IPS-20b (cell line): Measurements from ENCODE around the gene SLC26A9.
"Not testable (repeated sequence)": the region's sequence is repeated elsewhere in the genome, so short reads cannot be mapped to it uniquely, and the experiment has no call there.

Experiments
- H3K27ac ChIP-seq: one replicate; pipeline ENCODE4 v1.5.1; 2013; ENCODE audit warnings: low read length
- H3K27me3 ChIP-seq: 2 replicates; pipeline ENCODE4 v1.6.1; 2013; ENCODE audit warnings: mild to moderate bottlenecking, low read length, inconsistent platforms; ENCODE audit not compliant: insufficient read depth
- H3K36me3 ChIP-seq: 2 replicates; pipeline ENCODE4 v1.6.1; 2013; ENCODE audit warnings: low read depth, mild to moderate bottlenecking, inconsistent platforms, low read length, moderate library complexity; ENCODE audit not compliant: insufficient read depth
- H3K4me1 ChIP-seq: 2 replicates; pipeline ENCODE4 v1.6.1; 2013; ENCODE audit warnings: mild to moderate bottlenecking, control low read depth, inconsistent platforms, low read length, moderate library complexity; ENCODE audit not compliant: insufficient read depth
- H3K4me3 ChIP-seq: 2 replicates; pipeline ENCODE4 v1.5.1; 2013; ENCODE audit warnings: mild to moderate bottlenecking, low read length, inconsistent platforms
- H3K9ac ChIP-seq: 2 replicates; pipeline ENCODE4 v1.6.1; 2013; ENCODE audit warnings: low read depth, mild to moderate bottlenecking, inconsistent platforms, low read length, moderate library complexity
- H3K9me3 ChIP-seq: 2 replicates; pipeline ENCODE4 v1.6.1; 2013; ENCODE audit warnings: mild to moderate bottlenecking, low read depth, low read length, inconsistent platforms; ENCODE audit not compliant: insufficient read depth

The SLC26A9 gene

DNA sequence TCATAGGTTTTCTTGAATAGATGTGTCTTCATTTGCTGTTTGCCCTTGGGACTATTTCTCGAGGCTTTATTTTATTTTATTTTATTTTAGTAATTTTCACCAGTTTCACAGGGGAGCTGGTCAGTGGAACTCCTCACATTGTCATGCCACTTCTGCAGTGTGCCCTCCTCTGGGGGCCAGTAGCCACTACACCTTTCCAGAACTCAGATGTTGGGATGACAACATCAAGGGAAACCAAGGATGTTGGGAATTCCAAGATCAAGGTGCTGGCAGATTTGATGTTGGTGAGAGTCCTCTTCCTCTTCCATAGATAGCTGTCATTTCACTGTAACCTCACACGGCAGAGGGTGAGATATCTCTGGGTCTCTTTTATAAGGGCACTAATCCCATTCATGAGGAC is 35.5 kb downstream of the SLC26A9 start:
- Histone ChIP-seq H3K9ac (no peak overlapping the region), H3K27ac (no peak overlapping the region), H3K27me3 (no peaks in the 10 kb centered on the region), H3K36me3 (no peaks in the 10 kb centered on the region), H3K9me3 (no peaks in the 10 kb centered on the region), H3K4me3 (no peak overlapping the region), H3K4me1 (no peaks in the 10 kb centered on the region)

DNA sequence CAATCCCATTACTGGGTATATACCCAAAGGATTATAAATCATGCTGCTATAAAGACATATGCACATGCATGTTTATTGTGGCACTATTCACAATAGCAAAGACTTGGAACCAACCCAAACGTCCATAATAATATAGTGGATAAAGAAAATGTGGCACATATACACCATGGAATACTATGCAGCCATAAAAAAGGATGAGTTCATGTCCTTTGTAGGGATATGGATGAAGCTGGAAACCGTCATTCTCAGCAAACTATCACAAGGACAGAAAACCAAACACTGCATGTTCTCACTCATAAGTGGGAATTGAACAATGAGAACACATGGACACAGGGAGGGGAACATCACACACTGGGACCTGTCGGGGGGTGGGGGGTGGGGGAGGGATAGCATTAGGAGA is 38.2 kb downstream of the SLC26A9 start:
- not testable (repeated sequence) for H3K27me3 ChIP-seq, H3K36me3 ChIP-seq, H3K9ac ChIP-seq, H3K4me3 ChIP-seq, H3K4me1 ChIP-seq, H3K9me3 ChIP-seq, H3K27ac ChIP-seq

DNA sequence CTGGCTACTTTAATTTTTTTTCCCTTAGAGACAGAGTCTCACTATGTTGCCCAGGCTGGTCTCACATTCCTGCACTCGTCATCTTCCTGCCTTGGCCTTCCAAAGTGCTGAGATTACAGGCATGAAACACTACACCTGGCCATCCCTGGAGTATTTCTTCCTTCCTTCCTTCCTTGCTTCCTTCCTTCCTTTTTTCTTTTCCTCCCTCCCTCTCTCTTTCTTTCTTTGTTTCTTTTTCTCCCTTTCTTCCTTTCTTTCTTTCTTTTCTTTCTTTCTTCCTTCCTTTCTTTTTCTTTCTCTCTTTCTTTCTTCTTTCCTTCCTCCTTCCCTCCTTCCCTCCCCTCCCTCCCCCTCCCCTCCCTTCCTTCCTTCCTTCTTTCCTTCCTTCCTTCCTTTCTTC is 46.9 kb downstream of the SLC26A9 start:
- Histone ChIP-seq H3K9me3 (peaks cover 22% of the 10 kb centered on the region), H3K27ac (no peak overlapping the region), H3K4me3 (no peak overlapping the region), H3K4me1 (no peaks in the 10 kb centered on the region), H3K9ac (no peak overlapping the region), H3K36me3 (no peaks in the 10 kb centered on the region), H3K27me3 (no peaks in the 10 kb centered on the region)

DNA sequence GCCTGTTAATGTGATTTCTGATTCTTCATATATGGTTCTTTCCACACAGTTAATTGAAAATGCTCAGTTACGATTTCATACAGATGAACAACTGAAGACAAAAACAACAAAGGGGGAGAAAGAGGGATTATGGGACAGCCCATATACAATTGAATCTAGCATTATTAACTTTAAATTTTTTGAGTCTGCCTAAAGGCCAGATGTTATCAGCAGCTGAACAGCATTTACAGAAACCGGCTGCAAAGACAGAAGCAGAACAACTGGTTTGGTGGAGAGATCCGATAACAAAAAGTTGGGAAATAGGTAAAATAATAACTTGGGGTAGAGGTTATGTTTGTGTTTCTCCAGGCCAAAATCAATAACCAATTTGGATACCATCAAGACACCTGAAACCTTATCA is 49.1 kb downstream of the SLC26A9 start:
- H3K36me3 ChIP-seq, H3K9ac ChIP-seq, H3K4me1 ChIP-seq, H3K4me3 ChIP-seq, H3K27me3 ChIP-seq, H3K27ac ChIP-seq: not testable (repeated sequence)
- H3K9me3 ChIP-seq = peaks cover 27% of the 10 kb centered on the region

DNA sequence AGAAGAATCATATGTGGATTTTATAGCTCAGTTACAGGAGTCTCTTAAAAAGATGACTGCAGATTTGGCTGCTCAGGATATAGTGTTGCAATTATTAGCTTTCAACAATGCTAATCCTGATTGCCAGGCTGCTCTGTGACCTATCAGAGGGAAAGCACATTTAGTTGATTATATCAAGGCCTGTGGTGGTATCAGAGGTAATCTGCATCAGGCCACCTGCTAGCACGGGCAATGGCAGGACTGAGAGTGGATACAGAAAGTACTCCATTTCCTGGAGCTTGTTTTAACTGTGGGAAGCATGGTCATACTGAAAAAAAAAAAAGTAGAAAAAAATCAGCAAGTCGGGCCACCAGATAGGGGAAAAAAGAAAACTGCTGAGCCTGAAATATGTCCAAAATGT is 51.1 kb downstream of the SLC26A9 start:
- H3K27me3 ChIP-seq, H3K4me1 ChIP-seq, H3K9ac ChIP-seq, H3K36me3 ChIP-seq, H3K27ac ChIP-seq, H3K4me3 ChIP-seq: not testable (repeated sequence)
- H3K9me3 ChIP-seq = peaks cover 17% of the 10 kb centered on the region

DNA sequence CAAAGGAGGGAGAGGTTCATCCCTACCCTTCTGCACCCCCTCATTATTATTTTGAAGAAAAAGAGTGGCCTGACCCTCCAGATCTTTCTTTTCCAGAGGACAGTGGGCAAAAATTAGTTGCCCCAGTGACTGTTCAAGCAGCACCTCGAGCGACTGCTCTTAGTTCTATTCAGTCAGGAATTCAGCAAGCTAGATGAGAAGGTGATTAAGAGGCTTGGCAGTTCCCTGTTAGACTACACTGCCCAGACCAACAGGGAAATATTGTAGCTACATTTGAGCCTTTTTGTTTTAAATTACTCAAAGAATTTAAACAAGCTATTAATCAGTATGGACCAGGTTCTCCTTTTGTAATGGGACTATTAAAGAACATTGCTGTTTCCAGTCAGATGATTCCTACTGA is 51.8 kb downstream of the SLC26A9 start:
- H3K36me3 ChIP-seq, H3K4me1 ChIP-seq: not testable (repeated sequence)
- H3K9me3 ChIP-seq = peaks cover 21% of the 10 kb centered on the region

DNA sequence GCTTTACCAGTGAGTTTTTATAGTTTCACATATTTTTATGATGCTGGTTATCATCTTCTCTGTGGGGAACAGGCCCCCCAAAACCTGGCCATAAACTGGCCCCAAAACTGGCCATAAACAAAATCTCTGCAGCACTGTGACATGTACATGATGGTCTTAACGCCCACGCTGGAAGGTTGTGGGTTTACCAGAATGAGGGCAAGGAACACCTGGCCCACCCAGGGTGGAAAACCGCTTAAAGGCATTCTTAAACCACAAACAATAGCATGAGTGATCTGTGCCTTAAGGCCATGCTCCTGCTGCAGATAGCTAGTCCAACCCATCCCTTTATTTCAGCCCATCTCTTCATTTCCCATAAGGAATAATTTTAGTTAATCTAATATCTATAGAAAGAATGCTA is 52.6 kb downstream of the SLC26A9 start:
- H3K9ac ChIP-seq, H3K4me1 ChIP-seq, H3K4me3 ChIP-seq, H3K27me3 ChIP-seq, H3K36me3 ChIP-seq, H3K27ac ChIP-seq: not testable (repeated sequence)
- peaks cover 14% of the 10 kb centered on the region for H3K9me3 ChIP-seq

More for the DNA sequence above, 51.8 kb downstream of the SLC26A9 start:
- not testable (repeated sequence) for H3K27me3 ChIP-seq, H3K9ac ChIP-seq, H3K27ac ChIP-seq, H3K4me3 ChIP-seq

DNA sequence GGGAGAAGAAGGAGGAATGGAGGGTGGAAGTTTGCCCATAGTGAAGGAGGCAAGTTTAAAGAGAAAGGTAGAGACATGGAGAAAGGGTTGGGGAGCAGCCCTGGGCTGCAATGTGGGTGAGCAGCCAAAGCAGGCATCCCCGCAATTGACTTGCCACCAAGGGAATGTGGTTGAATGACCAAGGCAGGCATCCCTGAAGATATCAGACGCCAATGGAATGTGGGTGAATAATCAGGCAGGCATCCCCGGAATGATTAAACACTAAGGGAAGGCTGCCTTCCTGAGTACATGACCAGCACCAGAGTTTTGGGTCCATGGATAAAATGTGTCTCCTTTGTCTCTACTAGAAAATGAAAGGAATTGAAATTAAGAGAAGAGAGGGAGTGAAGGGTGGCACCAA is 53.5 kb downstream of the SLC26A9 start:
- not testable (repeated sequence) for H3K9me3 ChIP-seq, H3K27ac ChIP-seq, H3K4me1 ChIP-seq, H3K27me3 ChIP-seq, H3K36me3 ChIP-seq, H3K4me3 ChIP-seq, H3K9ac ChIP-seq

DNA sequence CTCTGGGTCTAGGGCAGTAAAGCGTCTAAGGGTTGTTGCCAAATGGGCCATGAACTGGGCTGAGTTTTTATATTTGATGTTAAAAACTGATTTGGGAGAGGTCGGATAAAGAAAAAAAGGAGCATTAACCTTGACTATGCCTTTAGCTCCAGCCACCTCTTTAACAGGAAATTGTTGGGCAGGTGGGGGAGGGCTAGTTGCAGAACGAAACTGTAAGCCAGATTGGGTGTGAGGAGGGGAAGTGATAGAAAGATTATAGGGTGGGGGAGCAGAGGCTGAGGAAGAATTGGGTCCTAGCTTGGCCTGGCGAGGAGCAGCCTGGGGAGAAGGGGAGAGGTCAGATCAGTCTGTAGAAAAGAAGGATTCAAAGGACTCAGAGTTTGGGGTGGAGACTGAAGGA is 54.2 kb downstream of the SLC26A9 start:
- H3K27me3 ChIP-seq, H3K36me3 ChIP-seq: not testable (repeated sequence)

DNA sequence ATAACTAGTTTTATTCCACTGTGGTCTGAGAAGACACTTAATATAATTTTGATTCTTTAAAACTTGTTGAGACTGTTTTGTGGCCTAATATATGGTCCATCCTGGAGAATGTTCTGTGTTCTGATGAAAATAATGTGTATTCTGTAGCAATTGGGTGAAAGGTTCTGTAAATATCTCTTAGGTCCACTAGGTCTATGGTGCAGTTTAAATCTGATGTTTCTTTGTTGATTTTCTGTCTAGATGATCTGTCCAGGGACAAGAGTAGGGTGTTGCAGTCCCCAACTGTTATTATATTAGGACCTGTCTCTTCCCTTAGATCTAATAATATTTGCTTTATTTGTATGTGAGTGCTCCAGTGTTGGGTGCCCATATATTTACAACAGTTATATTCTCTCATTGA is 59.5 kb downstream of the SLC26A9 start:
- H3K36me3 ChIP-seq = no peaks in the 10 kb centered on the region
- H3K9me3 ChIP-seq = peaks cover 5% of the 10 kb centered on the region; the same call in 1 of the 2 replicates
- H3K4me1 ChIP-seq = no peaks in the 10 kb centered on the region
- no peak overlapping the region for H3K27ac ChIP-seq
- H3K9ac ChIP-seq = no peak overlapping the region
- no peak overlapping the region for H3K4me3 ChIP-seq
- H3K27me3 ChIP-seq = no peaks in the 10 kb centered on the region

More for the DNA sequence above, 54.2 kb downstream of the SLC26A9 start:
- H3K9ac ChIP-seq, H3K9me3 ChIP-seq, H3K27ac ChIP-seq, H3K4me3 ChIP-seq, H3K4me1 ChIP-seq: not testable (repeated sequence)

DNA sequence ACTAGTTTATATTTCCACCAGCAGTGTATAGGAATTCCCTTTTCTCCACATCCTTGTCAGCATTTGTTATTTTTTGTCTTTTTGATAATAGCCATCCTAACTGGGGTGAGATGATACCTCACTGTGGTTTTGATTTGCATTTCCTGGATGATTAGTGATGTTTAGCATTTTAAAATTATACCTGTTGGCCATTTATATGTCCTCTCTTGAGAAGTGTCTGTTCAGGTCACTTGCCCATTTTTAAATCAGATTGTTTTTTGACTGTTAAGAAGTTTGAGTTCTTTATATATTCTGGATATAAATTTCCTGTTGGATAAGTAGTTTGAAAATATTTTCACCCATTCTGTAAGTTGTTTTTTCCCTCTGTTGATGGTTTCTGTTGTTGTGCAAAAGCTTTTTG is 62.3 kb downstream of the SLC26A9 start:
- H3K4me1 ChIP-seq = no peaks in the 10 kb centered on the region
- no peak overlapping the region for H3K9ac ChIP-seq
- H3K27me3 ChIP-seq = no peaks in the 10 kb centered on the region
- no peaks in the 10 kb centered on the region for H3K36me3 ChIP-seq
- H3K27ac ChIP-seq = no peak overlapping the region
- H3K9me3 ChIP-seq = no peaks in the 10 kb centered on the region
- no peak overlapping the region for H3K4me3 ChIP-seq

DNA sequence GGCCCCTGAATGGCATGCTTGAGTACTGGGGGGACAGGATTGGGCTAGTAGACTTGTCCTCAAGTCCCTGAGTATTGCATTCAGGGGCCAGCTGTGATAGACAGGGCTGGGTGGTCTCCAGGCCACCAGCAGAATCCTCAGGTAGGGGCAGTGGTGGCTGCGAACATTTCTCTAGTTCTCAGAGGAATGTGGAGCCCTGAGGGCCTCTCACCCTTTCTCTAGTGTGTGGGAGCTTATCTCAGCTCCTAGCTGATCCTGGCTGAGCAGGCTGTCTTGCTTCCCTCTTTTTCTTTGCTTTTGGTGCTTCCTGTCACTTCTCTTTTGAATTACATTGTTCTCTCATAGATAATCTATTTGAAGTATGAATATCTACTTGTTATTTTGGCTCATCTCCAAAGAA is 63.3 kb downstream of the SLC26A9 start:
- no peaks in the 10 kb centered on the region for H3K36me3 ChIP-seq
- no peak overlapping the region for H3K9ac ChIP-seq
- no peaks in the 10 kb centered on the region for H3K27me3 ChIP-seq
- H3K4me1 ChIP-seq = no peaks in the 10 kb centered on the region
- no peak overlapping the region for H3K4me3 ChIP-seq
- H3K9me3 ChIP-seq = no peaks in the 10 kb centered on the region
- no peak overlapping the region for H3K27ac ChIP-seq

DNA sequence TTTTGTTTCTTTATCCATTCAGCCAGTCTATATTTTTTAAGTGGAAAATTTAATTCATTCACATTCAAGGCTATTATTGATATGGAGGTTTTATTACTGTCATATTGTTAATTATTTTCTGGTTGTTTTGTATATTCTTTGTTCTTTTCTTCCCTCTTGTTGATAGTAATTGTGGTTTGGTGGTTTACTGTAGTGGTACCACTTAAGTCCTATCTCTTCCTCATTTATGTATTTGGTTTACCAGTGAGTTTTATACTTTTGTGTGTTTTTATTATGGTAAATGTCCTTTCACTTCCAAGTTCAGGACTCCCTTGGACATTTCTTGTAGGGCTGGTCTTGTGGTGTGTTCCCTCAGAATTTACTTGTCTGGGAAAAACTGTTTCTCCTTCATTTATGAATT is 65.2 kb downstream of the SLC26A9 start:
- Histone ChIP-seq H3K9me3 (no peaks in the 10 kb centered on the region), H3K9ac (no peak overlapping the region), H3K36me3 (no peaks in the 10 kb centered on the region), H3K4me3 (no peak overlapping the region), H3K27ac (no peak overlapping the region), H3K4me1 (no peaks in the 10 kb centered on the region), H3K27me3 (no peaks in the 10 kb centered on the region)
